ENCODE results near the gene MED8.
"Not testable (repeated sequence)": the region's sequence is repeated elsewhere in the genome, so short reads cannot be mapped to it uniquely, and the experiment has no call there.

The MED8 gene

DNA sequence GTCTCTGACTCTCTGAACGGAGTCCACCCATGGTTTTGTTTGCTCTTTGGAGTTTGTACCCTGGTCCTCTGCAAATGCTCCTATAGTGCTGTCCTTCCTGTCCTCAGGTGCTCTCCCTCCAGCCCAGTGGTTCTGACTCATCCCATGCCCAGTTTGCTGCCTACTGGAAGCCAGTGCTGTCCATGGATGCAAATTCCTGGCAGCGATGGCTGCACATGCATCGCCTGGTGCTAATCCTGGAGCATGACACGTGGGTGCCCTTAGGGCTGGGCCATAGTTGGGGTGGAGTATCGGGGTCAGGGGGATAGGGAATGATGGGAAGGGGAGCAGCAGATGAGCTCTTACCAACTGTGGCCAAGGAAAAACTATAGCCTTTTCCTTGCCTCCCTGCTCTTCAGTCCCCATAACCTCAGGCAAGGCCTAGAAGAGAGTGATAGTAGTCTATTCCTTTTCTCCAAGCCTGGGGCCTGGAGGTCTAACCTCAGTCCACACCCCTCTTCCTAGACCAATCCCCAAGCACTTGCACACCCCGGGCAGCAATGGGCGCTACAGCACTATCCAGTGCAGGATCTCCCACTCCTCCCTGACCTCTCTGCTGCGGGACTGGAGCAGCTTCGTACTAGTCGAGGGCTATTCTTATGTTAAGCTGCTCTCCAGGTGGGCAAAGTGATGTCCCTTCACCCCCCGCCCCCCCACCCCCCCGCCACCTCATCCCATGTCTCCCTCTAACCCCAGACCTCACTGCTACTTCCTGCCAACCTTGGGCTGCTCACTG, 32.6 kb upstream of the MED8 start:
- DNase-seq (ENCODE audit: low read depth in 1 of 2, low spot score in 1 of 2) = no peak

DNA sequence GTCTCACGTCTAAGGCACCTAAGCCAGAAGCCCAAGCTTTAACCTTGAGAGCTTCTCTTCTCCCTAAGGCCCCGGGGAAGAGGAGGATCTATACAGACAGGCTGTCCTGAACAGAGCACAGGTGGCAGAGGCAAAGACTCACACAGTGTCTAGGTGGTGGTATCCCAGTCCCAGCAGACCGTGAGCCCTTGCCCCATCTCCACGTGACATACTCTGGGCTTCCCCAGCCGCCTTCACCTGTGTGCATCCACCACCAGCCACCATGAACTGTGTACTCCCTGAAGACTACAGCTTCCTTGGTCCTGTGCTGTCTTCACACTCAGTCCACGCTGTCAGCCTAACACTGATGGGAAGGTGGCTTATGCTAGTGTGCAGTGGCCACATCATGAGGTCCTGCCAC, 31.8 kb upstream of the MED8 start:
- DNase-seq (ENCODE audit: low read depth in 1 of 2, low spot score in 1 of 2) = no peak

DNA sequence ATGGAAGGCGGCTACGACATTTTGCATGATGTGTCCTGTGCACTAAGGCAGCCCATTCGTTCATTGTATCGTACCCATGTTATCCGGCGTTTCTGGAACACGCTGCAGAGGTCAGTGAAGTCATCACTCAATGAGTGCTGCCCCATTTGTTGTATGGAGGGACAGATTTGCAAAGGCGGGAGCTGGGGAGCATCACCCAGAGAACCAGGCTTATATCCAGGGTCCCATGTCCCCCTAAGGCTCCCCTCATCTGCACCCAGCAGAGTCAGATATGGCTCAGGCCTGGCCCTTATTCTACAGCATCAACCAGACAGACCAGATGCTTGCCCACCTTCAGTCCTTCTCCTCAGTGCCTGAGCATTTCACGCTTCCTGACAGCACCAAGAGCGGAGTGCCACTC, 31.3 kb upstream of the MED8 start:
- DNase-seq (ENCODE audit: low read depth in 1 of 2, low spot score in 1 of 2) = no peak

DNA sequence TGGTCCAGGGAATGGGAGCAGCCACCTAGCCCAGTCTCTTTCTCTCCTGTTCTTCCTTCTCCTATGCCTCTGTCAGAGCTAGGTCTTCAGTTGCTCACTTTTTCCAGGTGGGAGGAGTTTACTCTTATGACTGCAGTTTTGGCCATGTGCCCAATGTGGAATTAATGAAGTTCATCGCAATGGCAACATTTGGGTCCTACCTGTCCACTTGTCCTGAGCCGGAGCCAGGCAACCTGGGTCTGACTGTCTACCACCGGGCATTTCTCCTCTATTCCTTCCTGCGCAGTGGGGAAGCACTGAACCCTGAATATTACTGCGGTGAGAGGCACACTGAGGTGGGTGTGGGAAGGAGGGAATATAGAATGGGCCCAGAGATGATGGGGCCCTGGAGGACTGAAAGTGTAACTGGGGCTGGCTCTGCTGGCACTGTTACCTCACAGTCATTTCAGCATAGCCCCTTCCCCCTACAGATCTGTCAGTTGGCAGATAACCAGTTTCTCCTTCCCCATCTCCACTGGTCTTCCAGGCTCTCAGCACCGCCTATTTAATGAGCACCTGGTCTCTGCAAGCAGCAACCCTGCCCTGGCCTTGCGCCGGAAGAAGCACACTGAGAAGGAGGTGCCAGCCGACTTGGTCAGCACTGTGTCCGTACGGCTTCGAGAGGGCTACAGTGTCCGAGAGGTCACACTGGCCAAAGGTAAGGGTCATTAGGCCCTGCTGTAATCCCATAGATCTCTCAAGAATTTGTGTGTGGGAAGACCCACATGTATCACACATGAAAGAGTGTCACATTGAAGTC, 30.2 kb upstream of the MED8 start:
- no peak for DNase-seq (ENCODE audit: low read depth in 1 of 2, low spot score in 1 of 2)

DNA sequence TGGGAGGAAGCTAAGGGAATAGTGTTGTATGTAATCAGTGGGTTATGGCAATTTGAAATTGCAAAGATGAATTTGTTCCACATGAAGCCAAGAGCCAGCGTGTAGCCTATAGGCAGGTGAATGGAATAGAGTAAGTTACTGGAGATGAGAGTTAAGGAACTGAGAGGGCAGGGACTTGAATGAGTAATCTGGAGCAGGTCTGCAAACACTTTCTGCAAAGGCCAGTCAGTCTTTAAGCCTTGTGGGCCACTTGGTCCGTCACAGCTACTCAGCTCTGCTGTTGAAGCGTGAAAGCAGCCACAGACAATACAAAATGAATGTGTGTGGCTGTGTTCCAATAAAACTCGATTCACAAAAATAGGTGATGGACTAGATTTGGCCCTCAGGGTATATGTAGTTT, 29.3 kb upstream of the MED8 start:
- no peak for DNase-seq (ENCODE audit: low read depth in 1 of 2, low spot score in 1 of 2)

DNA sequence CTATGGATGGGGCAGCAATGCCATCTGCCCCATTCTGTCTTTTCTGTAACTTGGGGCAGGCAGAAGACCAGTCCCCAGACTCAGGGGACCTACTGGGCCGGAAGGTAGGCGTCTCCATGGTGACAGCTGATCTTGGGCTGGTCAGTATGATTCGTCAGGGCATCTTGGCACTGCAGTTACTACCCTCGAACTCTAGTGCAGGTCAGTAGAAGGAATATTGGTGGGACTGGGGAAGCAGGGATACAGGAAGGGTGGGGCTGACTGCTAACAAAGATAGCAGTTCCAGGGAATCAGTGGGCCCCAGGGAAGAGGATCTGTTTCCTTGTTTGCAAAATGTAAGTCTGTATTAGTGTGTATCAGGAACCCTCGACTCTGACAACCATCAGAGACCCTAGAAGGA, 26.3 kb upstream of the MED8 start:
- no peak for DNase-seq (ENCODE audit: low read depth in 1 of 2, low spot score in 1 of 2)

DNA sequence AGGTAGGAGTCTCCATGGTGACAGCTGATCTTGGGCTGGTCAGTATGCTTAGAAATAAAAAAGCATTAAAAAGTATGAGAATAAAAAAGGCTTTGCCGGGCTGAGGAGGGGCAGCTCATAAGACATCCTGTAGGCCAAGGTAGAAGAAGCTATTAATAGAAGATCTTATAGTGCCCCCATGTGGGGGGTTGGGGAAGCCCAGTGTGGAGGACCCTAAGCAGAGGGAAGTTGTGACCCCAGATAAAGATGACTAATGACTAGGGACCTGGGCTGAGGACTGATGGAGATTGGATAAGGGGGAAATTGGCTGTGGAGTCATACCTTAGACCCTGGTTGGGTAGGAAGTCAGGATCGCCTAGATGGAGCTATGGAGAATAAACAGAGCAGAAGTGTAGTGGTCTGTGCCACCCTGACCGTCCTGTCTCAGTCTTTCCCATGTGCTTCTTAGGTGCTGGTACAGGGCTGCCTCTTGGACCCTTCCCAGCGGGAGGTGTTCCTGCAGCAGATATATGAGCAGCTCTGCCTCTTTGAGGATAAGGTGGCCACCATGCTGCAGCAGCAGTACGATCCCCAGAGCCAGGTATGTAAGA, 25.1 kb upstream of the MED8 start:
- DNase-seq (ENCODE audit: low read depth in 1 of 2, low spot score in 1 of 2) = peak; percentile 24 to 39

DNA sequence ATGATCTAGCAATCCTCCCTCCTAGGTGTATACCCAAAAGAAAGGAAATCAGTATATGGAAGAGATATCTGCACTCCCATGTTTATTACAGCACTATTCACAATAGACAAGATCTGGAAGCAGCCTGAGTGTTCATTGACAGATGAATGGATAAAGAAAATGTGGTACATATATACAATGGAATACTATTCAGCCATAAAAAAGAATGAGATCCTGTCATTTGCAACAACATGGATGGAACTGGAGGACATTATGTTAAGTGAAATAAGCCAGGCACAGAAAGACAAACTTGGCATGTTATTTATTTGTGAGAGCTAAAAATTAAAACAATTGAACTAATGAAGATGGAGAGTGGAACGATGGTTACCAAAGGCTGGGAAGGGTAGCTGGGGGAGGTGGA, 23.8 kb upstream of the MED8 start:
- not testable (repeated sequence) for DNase-seq (ENCODE audit: low read depth in 1 of 2, low spot score in 1 of 2)

DNA sequence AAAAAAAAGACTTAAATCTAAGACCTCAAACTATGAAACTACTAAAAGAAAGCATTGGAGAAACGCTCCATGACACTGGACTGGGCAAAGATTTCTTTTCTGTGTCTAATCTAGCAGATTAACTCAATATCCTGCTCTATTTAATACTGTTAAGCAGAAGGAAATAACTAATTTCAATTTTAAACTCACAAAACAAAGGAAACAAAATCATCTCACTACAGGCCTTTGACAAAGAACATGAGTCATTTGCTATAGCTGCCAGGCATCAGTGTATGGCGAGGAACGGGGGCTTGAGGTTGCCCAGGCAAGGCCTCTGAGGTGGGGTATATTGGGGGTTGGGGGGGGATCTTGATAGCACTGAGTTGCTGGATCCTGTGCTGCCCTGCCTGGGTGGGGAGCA, 21.0 kb upstream of the MED8 start:
- DNase-seq (ENCODE audit: low read depth in 1 of 2, low spot score in 1 of 2) = no peak

DNA sequence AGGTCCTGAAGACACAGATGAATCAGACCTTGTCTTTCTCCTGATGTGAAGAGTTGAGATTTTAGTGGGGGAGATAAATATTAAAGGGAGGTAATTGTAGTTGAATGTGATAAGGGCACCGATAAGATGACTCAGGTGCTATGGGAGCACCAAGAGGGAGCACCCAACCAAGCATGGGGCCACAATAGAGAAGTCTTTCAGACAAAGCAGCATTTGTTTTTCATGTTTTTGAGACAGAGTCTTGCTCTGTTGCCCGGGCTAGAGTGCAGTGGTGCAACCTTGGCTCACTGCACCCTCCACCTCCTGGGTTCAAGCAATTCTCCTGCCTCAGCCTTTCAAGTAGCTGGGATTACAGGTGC, 16.3 kb upstream of the MED8 start:
- DNase-seq (ENCODE audit: low read depth in 1 of 2, low spot score in 1 of 2) = no peak

DNA sequence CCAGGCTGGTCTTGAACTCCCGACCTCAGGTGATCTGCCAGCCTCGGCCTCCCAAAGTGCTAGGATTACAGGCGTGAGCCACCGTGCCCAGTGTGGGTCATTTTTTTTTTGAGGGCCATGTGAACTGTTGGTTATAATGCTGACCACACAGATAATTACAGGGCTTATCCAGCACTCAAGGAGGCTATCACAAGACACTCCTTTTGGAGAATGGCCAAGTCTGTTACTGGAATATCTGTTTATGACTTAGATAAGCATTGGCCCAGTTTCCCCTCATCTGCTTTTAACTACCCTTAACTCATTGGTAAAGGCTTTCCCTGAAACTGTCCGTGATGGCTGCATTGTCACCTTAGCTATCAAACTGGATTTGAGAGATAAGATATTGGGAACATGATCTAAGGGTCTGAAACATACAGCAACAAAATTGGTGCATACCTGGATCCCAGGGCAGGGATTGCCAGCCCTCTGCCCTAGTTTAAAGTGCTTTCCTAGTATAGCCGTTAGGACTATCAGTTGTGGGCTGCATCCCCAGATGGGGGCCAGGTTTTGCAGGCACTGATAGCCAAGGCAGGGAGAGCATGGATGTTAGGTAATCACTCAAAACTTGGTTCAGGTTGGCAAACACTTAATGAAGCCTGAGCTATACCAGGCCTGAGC, 15.7 kb upstream of the MED8 start:
- no peak for DNase-seq (ENCODE audit: low read depth in 1 of 2, low spot score in 1 of 2)

DNA sequence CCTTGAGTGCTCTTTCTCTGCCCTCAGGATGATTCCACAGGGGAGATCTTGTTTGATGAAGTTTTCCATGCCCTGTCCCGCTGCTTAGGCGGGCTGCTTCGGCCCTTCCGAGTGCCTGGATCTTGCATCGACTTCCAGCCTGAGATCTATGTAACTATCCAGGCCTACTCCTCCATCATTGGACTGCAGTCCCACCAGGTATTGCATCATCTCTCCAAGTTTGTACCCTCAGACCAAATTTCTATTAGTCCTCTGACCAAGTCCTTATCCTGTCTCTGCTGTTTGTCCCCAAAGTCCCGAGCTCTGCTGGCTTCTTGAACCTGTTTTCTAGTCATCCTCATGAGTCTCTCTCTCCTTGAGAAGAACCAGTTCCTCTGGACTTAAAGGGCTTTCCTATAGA, 14.8 kb upstream of the MED8 start:
- no peak for DNase-seq (ENCODE audit: low read depth in 1 of 2, low spot score in 1 of 2)

DNA sequence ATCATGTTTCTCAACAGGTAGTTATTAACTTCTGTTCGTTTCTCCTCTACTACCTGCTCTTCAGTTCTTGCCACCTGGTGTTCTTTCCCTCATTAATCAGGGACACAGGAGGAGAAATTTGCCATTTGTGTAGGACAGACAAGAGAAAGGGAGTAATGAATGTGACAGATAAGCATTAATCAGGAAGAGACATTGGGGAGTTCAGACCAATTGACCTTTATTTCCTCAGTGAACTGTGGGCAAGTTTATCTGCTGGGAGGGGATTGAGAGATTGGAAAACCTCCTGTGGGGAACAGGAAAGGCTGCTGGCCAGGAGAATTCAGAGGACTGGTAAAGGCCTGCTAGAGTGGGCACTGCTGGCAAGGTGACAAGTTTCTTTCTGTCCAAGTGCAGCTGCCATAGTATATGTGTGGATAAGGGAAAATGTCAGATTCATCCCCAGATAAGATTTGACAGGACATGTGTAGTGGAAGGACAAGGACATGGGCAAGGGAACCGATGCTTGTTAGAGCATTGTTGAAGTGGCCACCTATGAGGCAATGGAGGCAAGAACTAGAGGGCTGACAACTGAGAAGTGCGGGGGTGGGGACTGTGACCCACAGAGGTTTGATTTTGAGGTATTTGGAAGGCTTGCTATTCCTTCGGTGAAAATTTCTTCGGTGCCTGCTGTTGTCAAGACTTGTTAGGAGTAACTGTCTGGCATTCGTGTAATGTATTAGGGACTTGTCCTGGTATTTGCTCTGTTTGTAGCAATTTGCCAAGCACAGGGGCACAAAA, 12.7 kb upstream of the MED8 start:
- DNase-seq (ENCODE audit: low read depth in 1 of 2, low spot score in 1 of 2) = no peak

DNA sequence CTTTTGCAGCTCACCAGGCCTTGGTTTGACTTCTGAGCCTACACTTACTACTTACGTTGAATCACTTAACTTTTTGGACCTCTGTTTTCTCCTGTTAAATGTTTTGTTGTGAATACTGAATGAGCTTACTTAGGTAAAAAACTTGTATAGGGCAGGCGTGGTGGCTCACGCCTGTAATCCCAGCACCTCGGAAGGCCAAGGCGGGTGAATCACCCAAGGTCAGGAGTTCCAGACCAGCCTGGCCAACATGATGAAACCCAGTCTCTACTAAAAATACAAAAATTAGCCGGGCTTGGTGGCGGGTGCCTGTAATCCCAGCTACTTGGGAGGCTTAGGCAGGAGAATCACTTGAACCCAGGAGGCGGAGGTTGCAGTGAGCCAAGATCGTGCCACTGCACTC, 10.8 kb upstream of the MED8 start:
- DNase-seq (ENCODE audit: low read depth in 1 of 2, low spot score in 1 of 2) = not testable (repeated sequence)

DNA sequence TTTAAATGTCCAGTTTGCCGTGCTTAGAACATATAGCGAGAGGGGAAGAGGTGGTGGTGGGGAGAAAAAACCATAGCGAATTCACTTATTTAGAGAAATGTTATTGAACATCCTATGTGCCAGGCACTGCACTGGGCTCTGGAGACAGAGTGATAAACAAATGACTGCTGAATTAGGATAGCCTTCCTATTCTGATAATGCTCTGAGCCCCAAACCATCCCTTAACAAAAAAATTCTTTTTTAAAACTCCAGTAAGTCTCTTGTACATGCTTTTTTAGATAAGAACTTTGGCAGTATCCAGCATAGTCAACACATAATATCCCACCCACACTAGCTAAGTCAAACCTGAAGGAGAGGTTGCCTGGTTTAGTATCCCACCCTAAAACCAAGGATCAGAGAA, 8.6 kb upstream of the MED8 start:
- no peak for DNase-seq (ENCODE audit: low read depth in 1 of 2, low spot score in 1 of 2)

DNA sequence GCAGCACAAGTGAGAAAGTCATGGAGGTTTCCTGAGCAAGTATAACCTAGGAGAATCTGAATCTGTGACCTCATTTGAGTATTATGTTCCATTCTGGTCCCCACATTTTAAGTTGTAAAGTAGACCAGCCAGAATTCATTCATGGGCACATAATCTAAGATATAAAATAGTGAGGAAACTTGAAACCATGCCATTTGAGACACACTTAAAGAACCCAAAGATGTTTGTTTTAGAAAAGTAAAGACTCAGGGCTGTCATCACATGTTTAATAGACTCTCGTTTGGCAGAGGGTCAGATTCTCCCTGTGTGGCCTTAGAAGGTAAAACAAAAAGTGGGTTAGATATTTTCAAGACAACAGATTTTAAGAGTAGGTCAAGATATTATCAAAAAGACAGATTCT, 6.5 kb upstream of the MED8 start:
- DNase-seq (ENCODE audit: low read depth in 1 of 2, low spot score in 1 of 2) = no peak

DNA sequence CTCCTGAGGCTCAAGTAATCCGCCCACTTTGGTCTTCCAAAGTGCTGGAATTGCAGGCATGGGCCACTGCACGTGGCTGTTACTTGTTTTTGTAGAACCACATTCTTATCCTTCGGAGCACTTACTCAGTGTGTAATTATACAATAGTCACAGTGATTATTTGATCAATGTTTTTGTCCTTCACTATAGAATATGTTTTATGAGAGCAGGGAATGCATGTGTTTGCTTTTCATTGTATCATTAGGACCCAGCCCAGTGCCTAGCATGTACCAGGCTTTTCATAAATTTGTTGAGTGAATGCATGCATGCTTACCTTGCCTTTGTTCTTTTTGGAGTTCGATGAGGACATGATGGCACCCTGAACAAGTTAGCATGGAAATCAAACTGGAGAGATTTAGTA, 5.9 kb upstream of the MED8 start:
- DNase-seq (ENCODE audit: low read depth in 1 of 2, low spot score in 1 of 2) = no peak

DNA sequence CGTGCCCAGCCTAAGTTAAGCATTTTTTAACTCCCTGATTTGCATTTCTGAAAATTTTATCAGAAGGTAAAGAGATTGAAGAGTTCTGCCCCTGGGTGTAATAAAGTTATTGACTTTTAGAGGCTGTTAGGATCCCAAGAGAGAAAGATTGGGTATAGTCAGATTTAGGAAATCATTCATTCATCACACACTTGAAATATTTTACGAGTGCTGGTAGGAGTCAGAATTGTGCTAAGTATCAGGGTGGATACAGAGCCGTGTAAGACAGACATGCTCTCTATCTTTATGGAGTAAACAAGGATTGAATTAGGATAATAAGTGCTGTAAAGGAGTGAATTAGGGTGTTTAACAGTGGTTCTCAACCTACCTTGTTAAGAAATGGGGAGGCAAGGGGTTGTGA, 3.1 kb upstream of the MED8 start:
- no peak for DNase-seq (ENCODE audit: low read depth in 1 of 2, low spot score in 1 of 2)

DNA sequence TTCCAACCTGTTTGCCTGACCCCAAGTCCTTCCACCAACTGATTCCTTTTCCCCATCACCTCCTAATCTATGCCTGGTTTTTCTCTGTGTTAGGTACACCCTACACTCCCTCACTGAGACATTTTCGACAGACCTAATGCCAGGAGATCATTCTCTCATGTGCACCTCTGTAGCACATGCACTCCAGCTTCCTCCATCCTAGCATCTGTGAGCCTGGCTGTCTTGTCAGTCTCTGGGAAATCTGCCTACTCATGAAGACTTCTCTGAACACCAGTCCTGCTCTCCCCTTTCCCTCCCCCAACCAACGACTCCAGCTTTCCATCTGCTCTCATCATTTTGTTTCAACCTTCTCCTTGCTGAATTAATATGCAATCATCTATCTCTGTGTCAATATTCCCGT, 987 bp downstream of the MED8 start:
- no peak for DNase-seq (ENCODE audit: low read depth in 1 of 2, low spot score in 1 of 2)

DNA sequence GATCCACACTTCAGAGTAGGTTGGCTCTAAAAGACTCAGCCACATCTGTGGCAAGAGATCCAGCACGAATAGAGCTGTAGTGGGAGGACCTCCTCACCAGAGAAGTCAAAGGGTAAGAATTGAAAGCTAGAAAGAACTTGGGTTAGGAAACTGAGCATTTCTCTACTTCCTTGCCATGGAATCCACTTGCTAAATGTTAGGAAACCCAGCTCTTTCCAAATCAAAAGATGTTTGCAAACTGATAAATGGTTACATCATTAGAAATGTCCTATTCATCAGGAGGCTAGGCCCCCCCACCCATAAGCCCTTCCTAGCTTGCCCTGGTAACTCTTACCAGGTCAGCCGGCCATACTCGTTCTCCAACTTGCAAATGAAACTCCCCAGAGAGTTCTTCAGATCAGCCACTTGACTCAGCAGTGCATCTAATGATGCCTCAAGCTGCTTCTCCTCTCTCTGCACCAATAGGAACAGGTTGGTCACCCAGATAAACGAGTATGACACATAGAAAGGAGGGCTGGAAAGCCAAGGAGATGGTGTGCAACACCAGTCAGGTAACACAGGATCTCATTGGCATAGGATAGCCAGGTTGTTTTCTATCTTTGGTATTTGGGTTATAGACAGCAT, 1.5 kb downstream of the MED8 start:
- DNase-seq (ENCODE audit: low read depth in 1 of 2, low spot score in 1 of 2) = no peak

DNA sequence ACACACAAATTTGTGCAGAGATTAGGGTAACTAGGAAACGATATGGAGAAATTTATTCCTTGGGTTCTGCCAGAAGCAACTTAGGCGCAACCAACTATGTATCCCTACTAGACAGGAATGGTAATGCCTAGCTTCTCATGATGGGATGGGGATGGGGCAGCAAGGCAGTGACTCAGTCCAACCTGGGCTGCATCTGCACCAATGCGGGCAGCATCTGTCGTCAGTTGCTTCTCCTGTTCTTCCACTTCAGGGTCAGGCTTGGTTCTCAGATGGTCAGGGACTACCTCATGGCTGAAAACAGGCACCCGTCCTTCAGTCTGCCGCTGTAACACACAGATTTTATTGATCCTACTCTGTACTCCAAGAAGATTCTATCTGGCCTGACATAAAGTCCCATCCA, 2.9 kb downstream of the MED8 start:
- no peak for DNase-seq (ENCODE audit: low read depth in 1 of 2, low spot score in 1 of 2)
